ENCODE results near the gene IL20.

GRCh38 chr1:206872139-206872538, 6.7 kb downstream of the IL20 start:
- TF ChIP-seq CTCF (IDR thresholded peaks at IDR 0.05), result no peak
- no peak for TF ChIP-seq SIN3A (IDR thresholded peaks at IDR 0.05; ENCODE audit: borderline replicate concordance, insufficient read depth, low read depth, low read length)
